GM18520 (cell line): ENCODE measurements around the gene ZNF397.
A peak's percentile ranks its signal among the peaks of the same experiment; 100 is the strongest.
"Not testable (repeated sequence)": the region's sequence is repeated elsewhere in the genome, so short reads cannot be mapped to it uniquely, and the experiment has no call there.

Experiments
- ATAC-seq: cut with Tn5 transposase; IDR thresholded peaks from one replicate; pipeline ENCODE4 v1.9.1; 2021; ENCODE audit not compliant: unreplicated experiment

The ZNF397 gene

DNA sequence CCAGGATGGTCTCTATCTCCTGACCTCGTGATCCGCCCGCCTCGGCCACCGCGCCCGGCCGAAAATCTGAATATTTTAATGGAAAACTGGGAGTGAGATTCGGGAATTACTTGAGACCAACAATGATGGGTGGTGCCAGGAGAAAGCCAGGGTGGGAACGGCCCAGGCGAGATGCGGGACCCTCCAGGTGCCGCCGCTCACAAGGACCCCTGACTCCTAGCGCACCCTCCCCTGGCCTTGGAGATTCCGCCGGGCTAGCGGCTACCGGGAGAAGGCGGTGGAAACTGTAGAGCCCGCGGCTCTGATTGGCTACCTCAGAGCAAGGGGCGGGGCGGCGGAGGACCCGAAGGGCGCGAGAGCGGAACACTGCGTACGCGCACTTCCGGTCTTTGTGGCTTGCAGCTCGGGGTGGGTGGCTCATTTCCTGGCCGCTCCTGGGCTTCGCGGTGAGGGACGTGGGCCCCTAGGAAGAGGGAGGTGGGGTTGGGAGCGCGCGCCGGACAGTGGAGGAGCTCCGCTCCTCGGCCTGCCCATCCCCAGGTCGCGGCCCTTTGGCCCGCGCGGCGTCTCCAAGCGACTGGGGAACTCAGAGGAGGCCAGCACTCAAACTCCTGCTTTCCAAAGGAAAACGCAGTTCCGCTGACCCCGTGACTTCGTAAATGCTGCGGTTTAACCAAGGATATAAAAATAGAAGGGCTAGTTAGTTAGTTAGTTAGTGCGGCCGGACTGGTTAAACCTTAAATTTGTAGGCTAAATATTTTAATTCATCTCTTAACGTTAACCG is at the start of gene ZNF397:
TSS of gene ZNF397 (plus strand) at position 371 of the 784 bp plus-strand sequence. CDS start 1,437 bp downstream, outside the sequence.
- ATAC-seq: peak; percentile 98

DNA sequence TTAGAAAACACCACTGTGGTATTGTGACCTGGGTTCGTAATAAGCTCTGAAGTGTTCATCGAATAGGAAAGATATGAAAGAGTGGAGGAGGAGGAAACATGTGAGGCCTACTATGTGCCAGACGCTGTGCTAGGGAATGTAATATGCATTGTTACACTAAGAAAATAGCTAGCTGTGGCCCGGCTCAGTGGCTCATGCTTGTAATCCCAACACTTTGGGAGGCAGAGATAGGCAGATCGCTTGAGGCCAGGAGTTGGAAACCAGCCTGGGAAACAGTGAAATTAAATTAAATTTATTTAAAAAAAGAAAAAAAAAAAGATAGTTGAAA is 49.2 kb upstream of the ZNF397 start:
- ATAC-seq: no peak

DNA sequence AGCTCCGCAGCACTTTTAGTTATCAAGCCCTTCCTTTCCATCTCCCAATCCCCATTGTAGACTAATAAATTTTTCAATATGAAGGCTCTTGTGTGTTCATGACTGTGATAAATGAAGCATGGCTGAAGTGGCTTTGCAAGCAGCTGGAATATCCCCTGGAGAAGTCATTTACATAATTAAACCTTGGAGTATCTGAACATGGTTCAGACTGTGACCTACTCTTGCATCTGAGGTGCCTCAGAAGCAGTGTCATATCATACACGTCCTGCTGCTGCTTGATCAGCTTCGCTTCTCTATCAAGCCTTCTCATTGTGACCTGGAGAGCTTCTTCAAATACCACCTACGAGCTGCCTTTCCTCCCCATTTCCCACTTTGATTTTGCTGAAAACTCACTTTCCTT is 48.4 kb upstream of the ZNF397 start:
- ATAC-seq: no peak

DNA sequence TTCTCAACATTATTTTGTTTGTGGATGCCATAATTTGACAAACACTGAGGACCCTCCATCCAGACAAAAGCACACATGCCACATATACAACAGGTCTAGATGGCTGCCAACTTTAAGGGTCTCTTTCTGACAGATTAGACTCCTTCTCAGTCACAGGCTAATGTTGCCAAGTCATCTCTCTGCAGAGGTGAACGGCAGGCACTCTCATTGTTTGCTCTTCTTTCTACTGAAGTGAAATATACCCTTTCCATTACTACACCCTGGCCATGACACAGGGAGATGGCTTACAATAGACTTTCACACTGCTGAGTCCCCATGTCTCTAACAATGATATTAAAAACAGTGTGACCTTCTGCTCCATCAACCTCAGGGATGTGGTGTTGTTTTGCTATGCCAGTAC is 47.5 kb upstream of the ZNF397 start:
- ATAC-seq: no peak

DNA sequence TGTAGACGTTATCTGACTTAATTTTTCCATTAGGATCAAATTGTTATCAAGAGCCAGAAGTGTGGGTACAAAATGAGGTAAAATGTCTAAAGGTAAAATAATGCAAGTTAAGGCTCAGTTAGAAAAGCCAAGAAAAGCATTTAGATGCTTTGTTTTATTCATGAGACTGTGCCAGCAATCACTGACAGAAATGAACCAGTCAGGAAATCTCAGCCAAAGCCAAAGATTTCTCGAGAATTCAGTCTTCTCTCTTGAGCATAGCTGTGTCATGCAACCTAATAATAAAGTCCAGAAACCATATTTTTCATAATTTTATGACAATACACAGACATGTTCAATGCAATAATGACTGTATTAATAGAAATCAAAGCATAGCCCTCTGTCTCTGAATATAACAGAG is 43.5 kb upstream of the ZNF397 start:
- ATAC-seq: no peak

DNA sequence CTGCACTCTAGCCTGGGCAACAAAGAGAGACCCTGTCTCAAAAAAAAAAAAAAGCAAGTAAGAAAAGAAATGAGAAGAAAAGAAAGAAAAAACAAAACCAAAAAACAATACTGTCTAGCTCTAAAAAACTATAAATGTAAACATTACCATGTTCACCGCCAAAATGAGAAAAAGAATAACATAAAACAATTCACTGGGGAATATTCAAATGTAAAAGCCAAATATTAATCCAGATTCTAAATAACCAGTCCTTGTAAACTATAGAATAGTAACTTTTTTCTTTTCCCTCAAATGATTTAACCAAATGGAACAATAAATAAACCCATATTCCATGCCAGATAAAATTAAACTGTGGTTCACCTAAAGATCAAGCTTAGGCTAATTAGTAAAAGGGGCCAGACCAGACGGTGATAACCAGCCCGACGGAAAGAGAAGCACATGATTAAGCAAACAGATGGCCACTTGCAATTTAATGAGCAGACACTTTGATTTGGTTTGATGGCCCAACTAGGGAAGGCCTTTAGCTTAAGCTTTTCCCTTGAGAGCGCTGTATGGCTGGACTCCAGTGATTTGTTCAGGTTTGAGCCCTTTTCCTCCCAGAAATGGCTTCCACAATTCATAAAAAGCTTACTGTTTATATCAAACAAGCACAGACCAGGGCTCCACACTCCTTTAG is 39.4 kb upstream of the ZNF397 start:
- no peak for ATAC-seq

DNA sequence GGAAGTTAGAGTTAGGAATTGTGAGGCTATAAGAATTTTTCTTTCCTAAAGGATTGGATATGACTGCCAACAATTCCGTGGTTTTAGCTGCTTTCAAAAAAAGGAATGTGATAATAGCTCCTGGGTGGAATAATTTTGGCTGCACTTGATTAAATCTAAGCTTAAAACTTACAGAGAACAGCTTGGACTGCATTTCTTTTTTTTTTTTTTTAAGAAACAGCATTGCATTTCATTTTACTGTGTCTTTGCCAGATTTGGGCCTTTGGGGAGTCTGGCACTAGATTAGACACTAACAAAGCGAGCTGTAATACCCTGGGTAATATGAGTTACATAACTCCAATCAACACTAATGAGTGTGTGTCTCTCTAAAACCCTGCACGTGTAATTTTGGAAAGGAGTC is 37.8 kb upstream of the ZNF397 start:
- ATAC-seq: no peak

DNA sequence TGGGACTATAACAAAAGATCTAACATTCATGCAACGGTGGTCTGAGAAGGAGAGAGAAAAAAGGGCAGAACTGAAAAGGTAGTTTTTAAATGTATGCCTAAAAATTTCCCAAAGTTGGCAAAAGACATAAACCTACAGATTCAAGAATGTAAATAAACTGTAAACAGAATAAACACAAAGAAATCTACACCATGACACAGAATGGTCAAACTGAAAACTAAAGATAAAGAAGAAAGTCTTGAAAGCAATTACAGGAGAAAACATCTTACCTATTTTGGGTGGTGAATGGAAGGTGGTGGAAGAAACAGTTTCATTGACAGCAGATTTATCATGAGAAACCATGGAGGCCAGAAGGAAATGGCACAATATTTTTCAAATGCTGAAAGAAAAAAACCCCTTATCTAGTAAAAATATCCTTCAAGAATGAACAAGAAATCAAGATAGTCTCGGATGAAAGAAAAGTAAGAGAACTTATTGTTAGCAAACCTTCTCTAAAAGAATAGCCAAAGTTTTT is 35.6 kb upstream of the ZNF397 start:
- no peak for ATAC-seq

DNA sequence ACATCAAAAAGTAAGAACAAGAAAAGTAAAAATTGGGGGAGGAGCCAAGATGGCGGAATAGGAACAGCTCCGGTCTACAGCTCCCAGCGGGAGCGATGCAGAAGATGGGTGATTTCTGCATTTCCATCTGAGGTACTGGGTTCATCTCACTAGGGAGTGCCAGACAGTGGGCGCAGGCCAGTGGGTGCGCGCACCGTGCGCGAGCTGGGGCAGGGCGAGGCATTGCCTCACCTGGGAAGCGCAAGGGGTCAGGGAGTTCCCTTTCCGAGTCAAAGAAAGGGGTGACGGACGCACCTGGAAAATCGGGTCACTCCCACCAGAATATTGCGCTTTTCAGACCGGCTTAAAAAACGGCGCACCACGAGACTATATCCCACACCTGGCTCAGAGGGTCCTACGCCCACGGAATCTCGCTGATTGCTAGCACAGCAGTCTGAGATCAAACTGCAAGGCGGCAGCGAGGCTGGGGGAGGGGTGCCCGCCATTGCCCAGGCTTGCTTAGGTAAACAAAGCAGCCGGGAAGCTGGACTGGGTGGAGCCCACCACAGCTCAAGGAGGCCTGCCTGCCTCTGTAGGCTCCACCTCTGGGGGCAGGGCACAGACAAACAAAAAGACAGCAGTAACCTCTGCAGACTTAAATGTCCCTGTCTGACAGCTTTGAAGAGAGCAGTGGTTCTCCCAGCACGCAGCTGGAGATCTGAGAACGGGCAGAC is 34.9 kb upstream of the ZNF397 start:
- ATAC-seq: not testable (repeated sequence)

DNA sequence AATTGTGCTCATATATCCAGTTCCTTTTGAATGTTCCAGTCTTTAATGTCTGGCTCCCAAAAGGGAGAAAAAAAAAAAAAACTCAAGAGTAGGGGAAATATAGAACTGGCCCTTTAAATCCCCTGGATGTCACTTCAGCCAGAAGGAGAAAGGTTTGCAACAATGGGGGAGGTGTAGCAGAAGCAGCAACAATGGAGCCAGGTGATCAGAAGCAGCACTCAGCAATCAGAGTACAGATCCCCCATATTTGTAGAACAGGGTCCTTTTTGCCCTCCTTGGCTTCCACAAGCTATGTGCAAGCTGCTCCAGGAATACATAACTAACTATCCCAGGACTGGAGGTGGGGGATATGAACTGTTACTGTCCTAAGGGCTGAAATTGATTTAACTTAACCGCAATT is 25.8 kb upstream of the ZNF397 start:
- no peak for ATAC-seq

DNA sequence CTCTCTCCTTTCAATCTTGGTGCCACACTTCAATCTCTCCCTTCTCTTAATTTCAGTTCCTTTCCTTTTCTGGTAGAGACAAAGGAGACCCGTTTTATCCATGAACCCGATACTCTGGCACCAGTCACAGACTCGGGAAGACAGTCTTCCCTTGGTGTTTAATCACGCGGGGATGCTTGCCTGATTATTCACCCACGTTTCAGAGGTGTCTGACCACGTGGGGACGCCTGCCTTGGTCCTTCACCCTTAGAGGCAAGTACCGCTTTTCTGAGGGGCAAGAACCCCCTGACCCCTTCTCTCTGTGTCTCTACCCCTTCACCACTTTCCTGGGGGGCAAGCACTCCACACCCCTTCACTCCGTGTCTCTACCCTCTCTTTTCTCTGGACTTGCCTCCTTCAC is 24.2 kb upstream of the ZNF397 start:
- ATAC-seq: not testable (repeated sequence)

DNA sequence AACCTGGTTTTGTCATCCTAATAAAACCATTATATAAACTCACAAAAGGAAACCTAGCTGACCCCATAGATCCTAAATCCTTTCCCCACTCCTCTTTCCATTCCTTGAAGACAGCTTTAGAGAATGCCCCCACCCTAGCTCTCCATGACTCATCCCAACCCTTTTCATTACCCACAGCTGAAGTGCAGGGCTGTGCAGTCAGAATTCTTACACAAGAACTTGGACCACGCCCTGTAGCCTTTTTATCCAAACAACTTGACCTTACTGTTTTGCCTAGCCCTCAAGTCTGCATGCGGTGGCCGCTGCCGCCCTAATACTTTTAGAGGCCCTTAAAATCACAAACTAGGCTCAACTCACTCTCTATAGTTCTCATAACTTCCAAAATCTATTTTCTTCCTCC is 21.5 kb upstream of the ZNF397 start:
- ATAC-seq: not testable (repeated sequence)

DNA sequence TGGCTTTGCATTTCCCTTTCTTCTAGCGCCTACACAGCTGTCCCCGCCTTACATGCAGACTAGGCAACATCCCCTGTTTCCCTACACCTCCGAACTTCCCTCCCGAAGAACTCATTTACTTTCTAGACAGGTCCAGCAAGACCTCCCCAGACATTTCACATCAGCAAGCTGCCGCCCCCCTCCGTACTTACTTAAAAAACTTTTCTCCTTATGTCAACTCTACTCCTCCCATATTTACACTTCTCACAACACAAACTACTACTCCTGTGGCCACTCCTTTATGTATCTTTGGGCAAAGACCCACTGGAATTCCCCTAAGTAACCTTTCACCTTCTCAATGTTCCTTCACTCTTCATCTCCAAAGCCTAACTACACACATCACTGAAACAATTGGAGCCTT is 20.4 kb upstream of the ZNF397 start:
- ATAC-seq: no peak

DNA sequence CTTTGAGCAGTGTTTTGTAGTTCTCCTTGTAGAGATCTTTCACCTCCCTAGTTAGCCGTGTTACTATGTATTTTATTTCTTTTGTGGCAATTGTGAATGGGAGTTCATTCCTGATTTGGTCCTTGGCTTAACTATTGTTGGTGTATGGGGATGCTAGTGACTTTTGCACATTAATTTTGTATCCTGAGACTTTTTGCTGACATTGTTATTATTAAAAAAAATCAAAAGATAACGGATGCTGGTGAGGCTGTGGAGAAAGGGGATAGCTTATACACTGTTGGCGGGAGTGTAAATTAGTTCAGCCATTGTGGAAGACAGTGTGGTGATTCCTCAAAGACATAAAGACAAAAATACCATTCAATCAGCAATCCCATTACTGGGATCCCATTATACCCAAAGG is 17.0 kb upstream of the ZNF397 start:
- ATAC-seq: no peak

DNA sequence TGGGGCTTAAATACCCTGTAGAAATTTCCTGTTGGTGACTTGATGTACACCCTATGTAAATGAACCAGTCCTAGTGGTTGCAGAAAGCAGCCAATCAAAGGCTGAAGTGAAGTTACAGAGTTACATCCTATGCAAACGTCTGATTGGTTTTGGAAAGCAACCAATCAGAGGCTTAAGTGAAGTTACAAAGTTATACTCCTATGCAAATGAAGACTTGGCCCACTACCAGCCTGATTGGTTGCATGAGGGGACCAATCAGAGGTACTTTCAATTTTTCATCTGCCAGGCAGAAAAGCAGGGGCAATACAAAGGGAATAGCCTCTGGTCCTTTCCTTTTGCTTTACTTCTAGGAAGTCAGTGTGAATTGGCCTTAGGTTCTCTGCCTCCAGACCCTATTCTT is 13.6 kb upstream of the ZNF397 start:
- no peak for ATAC-seq

DNA sequence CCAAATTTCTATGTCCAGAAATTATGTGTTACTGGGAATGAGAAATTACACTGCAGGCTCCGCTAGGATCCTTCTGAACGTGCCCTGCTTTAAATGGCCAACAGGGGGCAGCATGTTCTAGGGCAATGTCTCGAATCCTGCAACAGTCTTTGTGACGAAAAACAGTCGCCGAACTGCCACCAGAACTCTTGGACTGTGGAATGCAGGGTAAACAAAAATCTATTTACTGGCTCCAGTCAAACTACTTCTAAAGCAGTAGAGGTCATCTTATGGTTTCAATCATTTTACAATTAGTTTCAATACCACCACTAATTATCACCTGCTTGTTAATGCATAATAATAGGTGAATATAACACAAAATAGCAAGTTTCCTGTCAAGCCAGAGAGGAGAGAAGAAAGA is 9.8 kb upstream of the ZNF397 start:
- no peak for ATAC-seq

DNA sequence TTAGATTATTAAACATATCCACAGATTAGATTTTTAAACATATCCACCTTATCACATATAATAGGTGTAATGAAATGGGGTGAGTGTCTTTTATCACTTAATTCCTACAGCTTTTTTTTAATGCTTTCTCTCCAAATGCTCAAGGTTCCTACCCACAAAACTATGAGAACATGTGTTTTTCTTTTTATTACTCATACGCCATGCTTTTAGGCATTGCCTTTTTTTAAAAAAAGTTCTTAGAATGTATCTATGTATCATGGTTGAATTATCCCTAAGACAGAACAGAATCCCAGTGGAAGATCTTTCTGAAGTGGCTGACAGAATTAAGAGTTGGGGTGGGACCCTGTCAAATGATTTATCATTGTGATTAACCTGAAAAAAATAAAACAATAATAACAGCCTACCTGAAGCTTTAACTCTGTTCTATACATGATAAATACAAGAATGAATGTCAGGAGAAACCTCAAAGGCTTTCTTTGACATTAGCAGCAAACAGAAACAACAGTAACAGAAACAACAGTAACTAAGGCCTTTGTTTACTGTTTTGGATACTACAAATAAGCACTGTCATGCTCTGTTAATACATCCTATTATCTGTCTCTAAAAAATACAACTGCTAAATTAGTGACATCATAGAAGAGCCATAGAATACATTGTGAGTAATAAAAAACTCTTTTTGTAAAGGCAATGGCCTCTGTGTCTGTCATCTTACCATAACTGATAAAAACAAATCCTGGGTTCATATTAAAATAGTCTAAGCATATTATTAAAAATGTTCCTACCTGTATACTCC is 4.1 kb upstream of the ZNF397 start:
- no peak for ATAC-seq

DNA sequence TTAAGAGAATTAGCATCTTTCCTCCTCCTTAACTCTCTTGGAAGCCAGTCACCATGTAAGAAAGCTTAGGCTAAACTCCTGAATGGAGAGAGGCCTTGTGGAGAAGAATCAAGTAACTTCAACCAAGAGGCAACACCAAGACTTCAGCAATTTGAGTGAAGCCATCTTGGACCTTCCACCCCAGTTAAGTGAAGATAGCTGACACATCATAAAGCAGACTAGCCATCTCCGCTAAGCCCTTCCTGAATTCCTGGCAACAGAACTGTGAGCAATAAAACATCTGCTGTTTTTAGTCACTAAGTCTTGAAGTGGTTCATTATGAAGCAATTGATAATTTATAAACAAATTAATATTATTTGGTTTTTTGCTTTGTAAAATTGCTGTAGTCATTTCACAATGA is 1.5 kb upstream of the ZNF397 start:
- ATAC-seq: no peak

DNA sequence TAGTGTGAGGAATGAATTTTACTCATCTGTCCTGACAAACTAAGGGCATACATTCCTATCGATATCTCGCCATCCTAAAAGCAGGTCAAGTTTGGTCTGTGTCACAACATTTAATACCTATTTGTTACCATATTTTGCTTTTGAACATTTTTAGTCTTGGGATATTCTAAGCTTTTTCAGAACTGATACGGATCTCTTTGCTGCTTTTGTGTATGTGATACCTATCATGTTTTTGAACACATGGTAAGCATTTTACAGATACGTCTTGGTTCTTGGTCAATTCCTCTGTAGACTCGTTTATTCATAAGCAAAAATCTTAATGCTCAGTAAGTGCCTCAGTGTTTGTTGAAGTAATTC is 592 bp downstream of the ZNF397 start:
- ATAC-seq: no peak

DNA sequence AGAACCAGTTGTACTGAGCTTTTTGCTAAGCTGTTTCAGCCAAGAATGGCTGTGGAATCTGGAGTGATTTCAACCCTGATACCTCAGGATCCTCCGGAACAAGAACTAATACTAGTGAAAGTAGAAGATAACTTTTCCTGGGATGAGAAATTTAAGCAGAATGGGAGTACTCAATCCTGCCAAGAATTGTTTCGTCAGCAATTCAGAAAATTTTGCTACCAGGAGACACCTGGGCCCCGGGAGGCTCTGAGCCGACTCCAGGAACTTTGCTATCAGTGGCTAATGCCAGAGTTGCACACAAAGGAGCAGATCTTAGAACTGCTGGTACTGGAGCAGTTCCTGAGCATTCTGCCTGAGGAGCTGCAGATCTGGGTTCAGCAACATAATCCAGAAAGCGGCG is 1.6 kb downstream of the ZNF397 start:
- no peak for ATAC-seq

DNA sequence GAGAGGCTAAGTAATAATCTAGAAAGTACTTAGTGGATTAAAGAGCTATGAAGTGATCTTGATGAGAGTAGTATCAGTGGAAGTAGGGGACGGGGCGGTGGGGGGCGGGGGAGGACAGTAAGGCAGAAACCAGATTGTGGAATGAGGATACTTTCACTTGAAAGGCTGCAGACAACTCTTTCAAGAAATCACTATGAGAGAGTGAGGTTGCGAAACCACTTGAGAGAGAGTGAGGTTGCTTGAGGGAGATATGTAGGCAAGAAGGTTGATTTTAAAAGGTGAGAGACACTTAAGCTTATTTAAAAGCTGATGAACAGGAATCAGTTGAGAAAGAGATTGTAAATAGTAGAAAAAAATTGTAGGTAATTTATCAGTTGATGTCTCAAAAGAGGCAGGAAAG is 3.8 kb downstream of the ZNF397 start:
- ATAC-seq: no peak
